ENCODE data around the gene RASSF5. TPM values are rescaled to one million over a fixed set of nuclear protein-coding genes. Genes with fewer than 3 reads are reported as not detected.
"Not testable (repeated sequence)": the region's sequence is repeated elsewhere in the genome, so short reads cannot be mapped to it uniquely, and the experiment has no call there.

The RASSF5 gene
- total and polyA plus RNA-seq, 2 experiments from 2014 or later: 1.6 to 2.0 TPM

DNA sequence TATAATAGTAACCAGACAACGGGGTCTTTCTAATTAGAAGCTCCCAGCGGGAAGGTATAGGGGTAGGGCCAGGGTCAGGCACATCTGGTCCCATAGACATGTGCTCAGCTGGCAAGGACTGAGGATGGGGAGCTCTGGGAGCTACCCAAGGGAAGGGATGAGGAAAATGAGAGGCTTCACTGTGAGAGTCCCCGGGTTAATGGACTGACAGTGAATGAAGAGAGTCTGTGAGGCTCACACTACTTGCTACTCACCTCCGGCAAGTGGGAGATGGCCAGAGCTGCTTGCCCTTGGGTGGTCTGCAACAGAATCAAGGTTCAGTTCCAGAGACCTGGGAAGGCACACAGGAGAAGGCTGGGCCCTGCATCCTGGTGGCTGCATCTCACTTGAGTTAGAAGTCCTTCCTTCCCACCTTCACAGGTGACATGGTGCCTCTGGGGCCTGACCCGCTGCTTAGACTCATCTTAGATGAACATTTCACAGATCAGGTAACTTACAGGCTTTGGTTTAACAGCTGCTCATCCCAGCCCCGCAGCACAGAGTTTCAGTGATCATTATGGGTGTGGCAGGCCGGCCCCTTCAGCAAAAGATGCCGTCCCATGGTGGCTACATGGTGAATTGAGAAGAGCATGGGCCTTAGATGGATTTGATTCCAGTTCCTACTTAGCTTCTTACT is 73.2 kb downstream of the RASSF5 start:
- Histone ChIP-seq H3K9me2 (replicated peaks; ENCODE audit: insufficient read depth) (no peaks in the 10 kb centered on the region), H3K4me1 (ENCODE audit: insufficient read depth) (no peaks in the 10 kb centered on the region), H3K79me2 (no peaks in the 10 kb centered on the region), H3K9me3 (ENCODE audit: low read depth) (no peaks in the 10 kb centered on the region), H3K4me2 (no peak overlapping the region), H3K27ac (no peak overlapping the region), H4K20me1 (ENCODE audit: insufficient read depth, poor library complexity, severe bottlenecking) (no peaks in the 10 kb centered on the region), H3K27me3 (no peaks in the 10 kb centered on the region), H2AFZ (no peak overlapping the region), H3K4me3 (no peak overlapping the region), H3K36me3 (replicated peaks; ENCODE audit: insufficient read depth, low read depth) (no peaks in the 10 kb centered on the region)
- WGBS (ENCODE audit: low lambda C conversion rate, missing lambda C conversion rate): 93% methylated on average over 8 of the region's 8 CpGs
- no peak for TF ChIP-seq EZH2 (IDR thresholded peaks at IDR 0.05; ENCODE audit: borderline replicate concordance)
- TF ChIP-seq EZH2phosphoT487 (IDR thresholded peaks at IDR 0.05; ENCODE audit: low read depth, severe bottlenecking, unreplicated experiment): no peak
- TF ChIP-seq, protein P1, sequence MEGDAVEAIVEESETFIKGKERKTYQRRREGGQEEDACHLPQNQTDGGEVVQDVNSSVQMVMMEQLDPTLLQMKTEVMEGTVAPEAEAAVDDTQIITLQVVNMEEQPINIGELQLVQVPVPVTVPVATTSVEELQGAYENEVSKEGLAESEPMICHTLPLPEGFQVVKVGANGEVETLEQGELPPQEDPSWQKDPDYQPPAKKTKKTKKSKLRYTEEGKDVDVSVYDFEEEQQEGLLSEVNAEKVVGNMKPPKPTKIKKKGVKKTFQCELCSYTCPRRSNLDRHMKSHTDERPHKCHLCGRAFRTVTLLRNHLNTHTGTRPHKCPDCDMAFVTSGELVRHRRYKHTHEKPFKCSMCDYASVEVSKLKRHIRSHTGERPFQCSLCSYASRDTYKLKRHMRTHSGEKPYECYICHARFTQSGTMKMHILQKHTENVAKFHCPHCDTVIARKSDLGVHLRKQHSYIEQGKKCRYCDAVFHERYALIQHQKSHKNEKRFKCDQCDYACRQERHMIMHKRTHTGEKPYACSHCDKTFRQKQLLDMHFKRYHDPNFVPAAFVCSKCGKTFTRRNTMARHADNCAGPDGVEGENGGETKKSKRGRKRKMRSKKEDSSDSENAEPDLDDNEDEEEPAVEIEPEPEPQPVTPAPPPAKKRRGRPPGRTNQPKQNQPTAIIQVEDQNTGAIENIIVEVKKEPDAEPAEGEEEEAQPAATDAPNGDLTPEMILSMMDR (IDR thresholded peaks at IDR 0.05; ENCODE audit: poor library complexity): no peak
- DNase-seq (ENCODE audit: low spot score): no peak

DNA sequence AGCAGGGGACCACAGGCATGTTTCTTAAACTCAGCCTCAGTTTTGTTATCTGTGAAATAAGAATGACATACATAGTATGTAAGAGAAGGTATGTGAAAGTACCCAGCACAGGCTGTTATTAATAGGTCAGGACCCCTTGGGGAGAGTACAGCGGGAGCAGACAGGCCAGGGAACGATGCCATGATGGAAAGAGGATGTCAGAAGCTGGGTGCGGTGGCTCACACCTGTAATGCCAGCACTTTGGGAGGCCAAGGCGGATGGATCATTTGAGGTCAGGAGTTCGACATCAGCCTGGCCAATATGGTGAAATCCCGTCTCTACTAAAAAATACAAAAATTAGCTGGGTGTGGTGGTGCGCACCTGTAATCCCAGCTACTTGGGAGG is 73.8 kb downstream of the RASSF5 start:
- not testable (repeated sequence) for H3K79me2 ChIP-seq; H3K36me3 ChIP-seq (replicated peaks; ENCODE audit: insufficient read depth, low read depth); H2AFZ ChIP-seq; H4K20me1 ChIP-seq (ENCODE audit: insufficient read depth, poor library complexity, severe bottlenecking); DNase-seq (ENCODE audit: low spot score); H3K27ac ChIP-seq; H3K4me1 ChIP-seq (ENCODE audit: insufficient read depth); H3K27me3 ChIP-seq; H3K4me3 ChIP-seq; H3K9me3 ChIP-seq (ENCODE audit: low read depth); H3K9me2 ChIP-seq (replicated peaks; ENCODE audit: insufficient read depth); H3K4me2 ChIP-seq
- WGBS (ENCODE audit: low lambda C conversion rate, missing lambda C conversion rate): 85% methylated on average over 7 of the region's 7 CpGs

GRCh38 chr1:206581571-206581981 is 74.2 kb downstream of the RASSF5 start:
- Histone ChIP-seq H4K20me1 (ENCODE audit: insufficient read depth, poor library complexity, severe bottlenecking) (no peaks in the 10 kb centered on the region), H3K4me2 (no peak overlapping the region), H3K36me3 (replicated peaks; ENCODE audit: insufficient read depth, low read depth) (no peaks in the 10 kb centered on the region), H3K9me3 (ENCODE audit: low read depth) (no peaks in the 10 kb centered on the region), H3K4me3 (no peak overlapping the region), H3K79me2 (no peaks in the 10 kb centered on the region), H3K27me3 (no peaks in the 10 kb centered on the region), H3K9me2 (replicated peaks; ENCODE audit: insufficient read depth) (no peaks in the 10 kb centered on the region), H3K27ac (no peak overlapping the region), H3K4me1 (ENCODE audit: insufficient read depth) (no peaks in the 10 kb centered on the region), H2AFZ (no peak overlapping the region)
- DNase-seq (ENCODE audit: low spot score): no peak
- WGBS (ENCODE audit: low lambda C conversion rate, missing lambda C conversion rate): 88% methylated on average over 10 of the region's 10 CpGs
- TF ChIP-seq EZH2 (IDR thresholded peaks at IDR 0.05; ENCODE audit: borderline replicate concordance) (no peak), EZH2phosphoT487 (IDR thresholded peaks at IDR 0.05; ENCODE audit: low read depth, severe bottlenecking, unreplicated experiment) (no peak)
- TF ChIP-seq, protein P1 (IDR thresholded peaks at IDR 0.05; ENCODE audit: poor library complexity): no peak

DNA sequence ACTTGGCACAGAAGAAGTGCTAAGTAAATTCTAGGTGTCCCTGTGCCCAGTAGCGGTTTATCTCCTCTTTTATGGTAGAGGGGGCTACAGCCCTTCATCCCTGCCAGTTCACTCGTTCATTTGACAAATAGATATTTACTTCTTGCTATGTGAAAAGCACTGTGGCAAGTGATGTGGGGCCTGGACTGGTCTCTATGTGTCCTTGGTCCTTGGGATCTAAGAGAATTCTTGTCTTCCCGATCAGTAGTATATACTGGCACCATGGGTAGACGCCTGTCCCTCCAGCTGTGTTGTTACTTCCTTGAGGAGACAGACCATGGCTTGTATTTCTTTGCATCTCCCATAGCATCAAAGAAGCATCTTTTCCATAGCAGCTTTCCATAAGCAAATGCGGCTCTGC is 75.2 kb downstream of the RASSF5 start:
- H3K4me3 ChIP-seq: no peak overlapping the region
- H3K4me2 ChIP-seq: no peak overlapping the region
- H3K36me3 ChIP-seq (replicated peaks; ENCODE audit: insufficient read depth, low read depth): no peaks in the 10 kb centered on the region
- no peaks in the 10 kb centered on the region for H4K20me1 ChIP-seq (ENCODE audit: insufficient read depth, poor library complexity, severe bottlenecking)
- DNase-seq (ENCODE audit: low spot score): no peak
- no peak for TF ChIP-seq EZH2phosphoT487 (IDR thresholded peaks at IDR 0.05; ENCODE audit: low read depth, severe bottlenecking, unreplicated experiment)
- no peak for TF ChIP-seq EZH2 (IDR thresholded peaks at IDR 0.05; ENCODE audit: borderline replicate concordance)
- TF ChIP-seq, protein P1 (IDR thresholded peaks at IDR 0.05; ENCODE audit: poor library complexity): no peak
- H3K9me2 ChIP-seq (replicated peaks; ENCODE audit: insufficient read depth): no peaks in the 10 kb centered on the region
- H3K27ac ChIP-seq: no peak overlapping the region
- no peaks in the 10 kb centered on the region for H3K27me3 ChIP-seq
- H3K79me2 ChIP-seq: no peaks in the 10 kb centered on the region
- WGBS (ENCODE audit: low lambda C conversion rate, missing lambda C conversion rate): 97% methylated on average over 5 of the region's 5 CpGs
- H2AFZ ChIP-seq: no peak overlapping the region
- no peaks in the 10 kb centered on the region for H3K9me3 ChIP-seq (ENCODE audit: low read depth)
- H3K4me1 ChIP-seq (ENCODE audit: insufficient read depth): no peaks in the 10 kb centered on the region

Measured in hepatocyte (in vitro differentiated cells).